GM06990 (cell line): Measurements from ENCODE around the gene UMODL1.

Experiments used
- DNase-seq: peaks from one replicate; pipeline ENCODE4 v3.0.0-alpha.2; 2011; ENCODE audit not compliant: insufficient read length; ENCODE audit errors: extremely low read depth
- H3K27me3 ChIP-seq: replicated peaks from 2 replicates; pipeline ENCODE4 v1.6.0; 2011; ENCODE audit warnings: low read length; ENCODE audit not compliant: control insufficient read depth, insufficient read depth
- H3K36me3 ChIP-seq: 2 replicates; pipeline ENCODE4 v1.5.1; 2011; ENCODE audit warnings: low read length; ENCODE audit not compliant: control insufficient read depth, insufficient read depth
- H3K4me3 ChIP-seq: replicated peaks from 2 replicates; pipeline ENCODE4 v1.5.1; 2011; ENCODE audit warnings: low read depth, mild to moderate bottlenecking, control low read depth, low read length
- TF ChIP-seq, protein P1 (sequence below): IDR thresholded peaks from 2 replicates; pipeline ENCODE4 v1.5.1; 2011; ENCODE audit warnings: low read length, control low read depth, mild to moderate bottlenecking, inconsistent platforms; ENCODE audit not compliant: insufficient read depth, poor library complexity, severe bottlenecking

The UMODL1 gene, protein sequence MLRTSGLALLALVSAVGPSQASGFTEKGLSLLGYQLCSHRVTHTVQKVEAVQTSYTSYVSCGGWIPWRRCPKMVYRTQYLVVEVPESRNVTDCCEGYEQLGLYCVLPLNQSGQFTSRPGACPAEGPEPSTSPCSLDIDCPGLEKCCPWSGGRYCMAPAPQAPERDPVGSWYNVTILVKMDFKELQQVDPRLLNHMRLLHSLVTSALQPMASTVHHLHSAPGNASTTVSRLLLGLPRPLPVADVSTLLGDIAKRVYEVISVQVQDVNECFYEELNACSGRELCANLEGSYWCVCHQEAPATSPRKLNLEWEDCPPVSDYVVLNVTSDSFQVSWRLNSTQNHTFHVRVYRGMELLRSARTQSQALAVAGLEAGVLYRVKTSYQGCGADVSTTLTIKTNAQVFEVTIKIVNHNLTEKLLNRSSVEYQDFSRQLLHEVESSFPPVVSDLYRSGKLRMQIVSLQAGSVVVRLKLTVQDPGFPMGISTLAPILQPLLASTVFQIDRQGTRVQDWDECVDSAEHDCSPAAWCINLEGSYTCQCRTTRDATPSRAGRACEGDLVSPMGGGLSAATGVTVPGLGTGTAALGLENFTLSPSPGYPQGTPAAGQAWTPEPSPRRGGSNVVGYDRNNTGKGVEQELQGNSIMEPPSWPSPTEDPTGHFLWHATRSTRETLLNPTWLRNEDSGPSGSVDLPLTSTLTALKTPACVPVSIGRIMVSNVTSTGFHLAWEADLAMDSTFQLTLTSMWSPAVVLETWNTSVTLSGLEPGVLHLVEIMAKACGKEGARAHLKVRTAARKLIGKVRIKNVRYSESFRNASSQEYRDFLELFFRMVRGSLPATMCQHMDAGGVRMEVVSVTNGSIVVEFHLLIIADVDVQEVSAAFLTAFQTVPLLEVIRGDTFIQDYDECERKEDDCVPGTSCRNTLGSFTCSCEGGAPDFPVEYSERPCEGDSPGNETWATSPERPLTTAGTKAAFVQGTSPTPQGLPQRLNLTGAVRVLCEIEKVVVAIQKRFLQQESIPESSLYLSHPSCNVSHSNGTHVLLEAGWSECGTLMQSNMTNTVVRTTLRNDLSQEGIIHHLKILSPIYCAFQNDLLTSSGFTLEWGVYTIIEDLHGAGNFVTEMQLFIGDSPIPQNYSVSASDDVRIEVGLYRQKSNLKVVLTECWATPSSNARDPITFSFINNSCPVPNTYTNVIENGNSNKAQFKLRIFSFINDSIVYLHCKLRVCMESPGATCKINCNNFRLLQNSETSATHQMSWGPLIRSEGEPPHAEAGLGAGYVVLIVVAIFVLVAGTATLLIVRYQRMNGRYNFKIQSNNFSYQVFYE

DNA sequence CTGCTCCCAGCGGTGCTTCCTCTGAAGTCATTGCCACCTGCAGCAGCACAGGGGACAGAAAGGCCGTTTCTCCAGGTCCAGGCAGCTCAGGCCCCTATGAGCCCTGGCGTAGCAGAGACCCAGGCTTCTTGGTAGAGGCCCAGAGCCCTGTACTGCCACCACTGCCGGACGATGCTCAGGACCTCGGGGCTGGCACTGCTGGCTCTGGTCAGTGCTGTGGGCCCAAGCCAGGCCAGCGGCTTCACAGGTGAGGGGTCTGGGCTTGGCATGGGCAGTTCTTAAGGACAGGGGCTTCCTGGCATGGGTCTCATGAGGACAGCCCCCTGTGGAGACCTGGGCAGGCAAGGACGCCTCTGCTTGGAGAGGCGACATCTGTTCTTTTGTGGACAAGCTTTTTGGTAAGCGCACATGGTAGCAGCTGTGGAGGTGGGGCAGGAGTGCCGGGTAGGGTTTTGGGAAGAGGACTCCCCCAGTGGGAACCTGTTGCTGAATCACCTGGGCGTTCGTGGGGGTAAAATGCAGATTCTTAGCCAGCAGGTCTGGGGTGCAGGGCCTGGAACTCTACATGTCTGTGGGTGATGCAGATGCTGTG, at the start of gene UMODL1:
Gene UMODL1, plus strand, starts transcription at position 172 of the 592 bp plus-strand sequence. Its CDS starts 0 bp downstream, at position 172.
- no peaks in the 10 kb centered on the region for H3K27me3 ChIP-seq
- H3K4me3 ChIP-seq = no peak within 1 kb of the TSS
- no peak for DNase-seq
- no peaks in the 10 kb centered on the region for H3K36me3 ChIP-seq
- TF ChIP-seq, protein P1, sequence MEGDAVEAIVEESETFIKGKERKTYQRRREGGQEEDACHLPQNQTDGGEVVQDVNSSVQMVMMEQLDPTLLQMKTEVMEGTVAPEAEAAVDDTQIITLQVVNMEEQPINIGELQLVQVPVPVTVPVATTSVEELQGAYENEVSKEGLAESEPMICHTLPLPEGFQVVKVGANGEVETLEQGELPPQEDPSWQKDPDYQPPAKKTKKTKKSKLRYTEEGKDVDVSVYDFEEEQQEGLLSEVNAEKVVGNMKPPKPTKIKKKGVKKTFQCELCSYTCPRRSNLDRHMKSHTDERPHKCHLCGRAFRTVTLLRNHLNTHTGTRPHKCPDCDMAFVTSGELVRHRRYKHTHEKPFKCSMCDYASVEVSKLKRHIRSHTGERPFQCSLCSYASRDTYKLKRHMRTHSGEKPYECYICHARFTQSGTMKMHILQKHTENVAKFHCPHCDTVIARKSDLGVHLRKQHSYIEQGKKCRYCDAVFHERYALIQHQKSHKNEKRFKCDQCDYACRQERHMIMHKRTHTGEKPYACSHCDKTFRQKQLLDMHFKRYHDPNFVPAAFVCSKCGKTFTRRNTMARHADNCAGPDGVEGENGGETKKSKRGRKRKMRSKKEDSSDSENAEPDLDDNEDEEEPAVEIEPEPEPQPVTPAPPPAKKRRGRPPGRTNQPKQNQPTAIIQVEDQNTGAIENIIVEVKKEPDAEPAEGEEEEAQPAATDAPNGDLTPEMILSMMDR = no peak

DNA sequence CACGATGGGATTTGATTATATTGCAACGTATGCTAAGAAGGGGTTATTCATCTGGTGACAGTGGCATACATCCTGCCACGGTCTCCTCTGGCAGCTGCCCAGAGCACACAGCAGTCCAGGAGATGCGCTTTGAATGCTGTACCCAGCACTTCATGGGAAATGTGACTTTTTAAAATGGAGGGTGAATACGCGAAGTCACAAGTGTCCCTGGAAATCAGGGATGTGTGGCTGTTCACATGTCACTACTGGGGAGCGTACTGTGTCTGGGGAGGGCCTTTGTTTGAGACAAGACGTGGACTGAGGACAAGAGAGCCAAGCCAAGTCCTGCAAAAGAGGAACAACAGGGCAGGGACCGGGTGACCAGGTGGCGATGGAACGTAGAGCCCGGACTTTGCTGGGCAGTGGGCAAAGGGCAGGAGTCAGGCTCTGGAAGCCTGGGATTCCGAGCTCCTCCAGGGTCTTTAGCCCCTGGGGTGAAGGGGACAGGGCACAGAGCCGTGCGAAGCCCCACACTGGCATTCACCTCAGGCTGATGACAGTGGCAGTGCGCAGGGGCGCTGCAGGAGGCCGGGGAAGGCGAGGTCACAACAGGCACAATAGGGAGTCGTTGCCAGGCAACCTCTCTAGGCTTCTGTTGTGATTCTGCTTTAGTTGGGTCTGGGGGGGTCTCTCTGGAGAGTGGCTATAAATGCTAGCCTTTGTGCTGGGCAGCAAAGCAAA, 49.6 kb upstream of the UMODL1 start:
- no peaks in the 10 kb centered on the region; the same call in 1 of the 2 replicates for H3K27me3 ChIP-seq
- TF ChIP-seq, protein P1 = no peak
- no peak for DNase-seq
- no peaks in the 10 kb centered on the region for H3K36me3 ChIP-seq
- no peak overlapping the region for H3K4me3 ChIP-seq

- DNase-seq = no peak
- Histone ChIP-seq H3K27me3 (no peaks in the 10 kb centered on the region; the same call in 1 of the 2 replicates), H3K4me3 (no peak overlapping the region), H3K36me3 (no peaks in the 10 kb centered on the region)
- TF ChIP-seq, protein P1 = no peak
Observed at GRCh38 chr21:42022091-42022430, 49.1 kb upstream of the UMODL1 start.

GRCh38 chr21:42022906-42023305, 48.2 kb upstream of the UMODL1 start:
- Histone ChIP-seq H3K27me3 (no peaks in the 10 kb centered on the region; the same call in 1 of the 2 replicates), H3K4me3 (no peak overlapping the region), H3K36me3 (no peaks in the 10 kb centered on the region)
- TF ChIP-seq, protein P1 = no peak
- no peak for DNase-seq
